Activated naive CD4-positive, alpha-beta T cell treated with anti-CD3 and anti-CD28 coated beads for 36 hours (primary cell): ENCODE results near the gene XPOT. TPM values are rescaled to one million over a fixed set of nuclear protein-coding genes. Genes with fewer than 3 reads are reported as not detected.

ENCODE experiments used
- CTCF ChIA-PET: fragments of 350-600 bp; sonication (Branson Sonifier 250); formaldehyde crosslinking; loops from one replicate; lab custom pipeline; 2021; ENCODE audit warnings: antibody characterized with exemption; lab: Charles Lee
- DNase-seq: peaks from one replicate; pipeline ENCODE4 v3.0.0-alpha.2; 2020
- H3K27ac Mint-ChIP-seq: one replicate; pipeline ENCODE4 v1.8.0; 2021; ENCODE audit warnings: mild to moderate bottlenecking, mixed read lengths
- H3K27me3 Mint-ChIP-seq: one replicate; pipeline ENCODE4 v1.8.0; 2021; ENCODE audit warnings: low read depth, mixed read lengths
- H3K36me3 Mint-ChIP-seq: one replicate; pipeline ENCODE4 v1.8.0; 2021; ENCODE audit warnings: low read depth, mixed read lengths
- H3K4me1 Mint-ChIP-seq: one replicate; pipeline ENCODE4 v1.8.0; 2021; ENCODE audit warnings: low read depth, mixed read lengths
- H3K4me3 Mint-ChIP-seq: one replicate; pipeline ENCODE4 v1.8.0; 2021; ENCODE audit warnings: mild to moderate bottlenecking, moderate library complexity, mixed read lengths
- H3K9me3 Mint-ChIP-seq: one replicate; pipeline ENCODE4 v1.8.0; 2021; ENCODE audit warnings: mixed read lengths
- intact Hi-C: fragments of 100-400 bp; cut with micrococcal nuclease; formaldehyde crosslinking; loops from one replicate; pipeline ENCODE4 v1.15.1; 2023
- total RNA-seq, 2 experiments: library from RNA; stranded (reverse); gene quantifications; one replicate each; pipeline ENCODE4 v1.2.3, GENCODE V29; 2021

XPOT gene
- total RNA-seq, 2 experiments from 2014 or later = 227 to 236 TPM

DNA sequence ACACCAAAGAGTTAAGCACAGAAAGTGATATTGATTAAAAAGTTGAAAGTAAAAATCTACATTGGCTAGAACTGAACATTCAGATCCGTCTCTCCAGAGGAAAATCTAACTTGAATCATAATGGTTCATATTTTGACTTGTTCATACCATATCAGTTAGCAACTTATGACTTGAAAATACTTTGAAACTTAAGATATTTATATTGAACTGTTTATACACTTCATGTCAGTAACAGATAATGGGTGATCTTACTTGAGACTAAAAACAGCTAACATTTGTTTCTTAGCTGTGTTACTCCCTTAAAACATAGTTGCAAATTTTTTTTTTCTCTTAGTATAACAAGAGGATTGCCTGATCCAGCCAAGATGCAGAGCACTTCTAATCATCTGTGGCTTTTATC is 51.3 kb downstream of the XPOT start:
- peaks cover 10% of the 10 kb centered on the region for H3K36me3 Mint-ChIP-seq
- no peak overlapping the region for H3K4me3 Mint-ChIP-seq
- intact Hi-C loops = loop anchor here (5.0 kb wide), 2 partner anchors 142 to 717 kb away; no protein-coding TSS in a partner anchor
- no peak for DNase-seq
- no peaks in the 10 kb centered on the region for H3K27me3 Mint-ChIP-seq
- peak overlapping the region; percentile 69 for H3K27ac Mint-ChIP-seq
- CTCF ChIA-PET = no interaction called here
- peaks cover 59% of the 10 kb centered on the region for H3K4me1 Mint-ChIP-seq
- H3K9me3 Mint-ChIP-seq = no peaks in the 10 kb centered on the region

DNA sequence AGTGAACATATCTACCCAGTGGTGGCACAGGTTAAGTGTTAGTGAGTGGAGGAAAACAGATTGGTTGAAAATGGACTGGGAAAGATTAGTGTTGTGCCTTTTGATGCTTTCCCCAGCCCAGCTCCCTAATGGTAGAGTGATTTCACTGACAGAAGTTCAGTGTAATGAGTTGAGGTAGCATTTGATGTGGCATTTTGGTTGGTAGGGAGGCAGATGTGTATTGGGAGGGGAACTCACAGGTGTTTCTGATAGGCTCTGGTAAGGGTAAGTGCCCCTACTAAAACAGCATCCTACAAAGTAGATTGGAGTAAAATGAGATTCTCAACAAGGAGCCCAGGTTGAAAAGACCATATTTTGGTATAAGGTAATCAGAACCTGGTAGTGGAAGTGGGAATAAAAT is 51.9 kb downstream of the XPOT start:
- CTCF ChIA-PET = no interaction called here
- Mint-ChIP-seq H3K27me3 (no peaks in the 10 kb centered on the region), H3K36me3 (peaks cover 12% of the 10 kb centered on the region), H3K9me3 (no peaks in the 10 kb centered on the region), H3K27ac (peak overlapping the region; percentile 69), H3K4me3 (no peak overlapping the region), H3K4me1 (peaks cover 53% of the 10 kb centered on the region)
- intact Hi-C loops = loop anchor here (5.0 kb wide), 2 partner anchors 141 to 716 kb away; no protein-coding TSS in a partner anchor
- DNase-seq = no peak

DNA sequence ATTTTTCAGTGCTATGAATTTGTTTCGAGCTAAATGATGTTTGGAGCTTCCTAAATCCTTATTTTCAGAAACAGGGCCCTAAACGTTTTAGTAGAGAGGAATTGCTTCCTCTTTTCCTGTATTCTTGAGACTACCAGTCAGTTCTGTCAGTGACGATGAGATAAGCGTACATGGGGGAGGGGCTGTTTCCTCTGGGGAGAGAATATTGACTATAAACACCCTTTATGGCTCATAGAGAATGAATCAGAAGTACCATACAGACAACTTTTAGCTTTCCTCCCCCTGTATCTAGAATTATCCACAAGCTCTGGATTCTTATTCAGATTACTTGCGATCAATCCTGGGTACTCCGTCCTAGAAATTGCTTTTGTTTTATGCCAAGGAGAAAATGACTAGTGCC is 52.8 kb downstream of the XPOT start:
- CTCF ChIA-PET = interaction anchor here (0.7 to 1.2 kb wide), 3 partner anchors 12 to 117 kb away, joined by 3 read pairs; no protein-coding TSS in a partner anchor
- Mint-ChIP-seq H3K27me3 (no peaks in the 10 kb centered on the region), H3K4me3 (no peak overlapping the region), H3K4me1 (peaks cover 49% of the 10 kb centered on the region), H3K9me3 (no peaks in the 10 kb centered on the region), H3K27ac (peak overlapping the region; percentile 73), H3K36me3 (peaks cover 11% of the 10 kb centered on the region)
- peak; percentile 75 for DNase-seq
- intact Hi-C loops = loop anchor here (1.0 to 5.0 kb wide), 3 partner anchors 140 to 715 kb away; no protein-coding TSS in a partner anchor

DNA sequence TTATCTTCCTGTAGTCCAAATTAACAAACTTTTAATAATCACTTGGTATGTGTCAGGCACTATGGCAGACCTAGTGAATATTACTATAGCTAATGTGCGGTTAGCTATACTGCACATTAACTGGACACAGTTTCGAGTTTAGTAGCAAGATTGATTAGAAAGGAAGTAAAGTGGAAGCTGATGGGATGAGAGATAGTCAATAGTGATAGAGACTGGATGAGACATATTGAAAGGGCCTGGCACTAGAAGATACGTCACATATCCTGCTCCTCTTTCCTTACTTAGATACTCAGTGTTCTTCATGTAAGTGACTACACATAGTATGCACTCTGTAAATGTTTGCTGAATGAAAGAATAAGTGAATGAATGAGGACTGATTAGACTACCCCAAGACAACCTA is 53.3 kb downstream of the XPOT start:
- CTCF ChIA-PET = interaction anchor here (1.1 to 1.2 kb wide), 2 partner anchors 12 to 92 kb away, joined by 3 read pairs; no protein-coding TSS in a partner anchor
- Mint-ChIP-seq H3K9me3 (no peaks in the 10 kb centered on the region), H3K36me3 (peaks cover 12% of the 10 kb centered on the region), H3K4me1 (peaks cover 49% of the 10 kb centered on the region), H3K27me3 (no peaks in the 10 kb centered on the region), H3K27ac (peak overlapping the region; percentile 73), H3K4me3 (no peak overlapping the region)
- intact Hi-C loops = loop anchor here (1.0 to 5.0 kb wide), 3 partner anchors 140 to 715 kb away; no protein-coding TSS in a partner anchor
- no peak for DNase-seq

DNA sequence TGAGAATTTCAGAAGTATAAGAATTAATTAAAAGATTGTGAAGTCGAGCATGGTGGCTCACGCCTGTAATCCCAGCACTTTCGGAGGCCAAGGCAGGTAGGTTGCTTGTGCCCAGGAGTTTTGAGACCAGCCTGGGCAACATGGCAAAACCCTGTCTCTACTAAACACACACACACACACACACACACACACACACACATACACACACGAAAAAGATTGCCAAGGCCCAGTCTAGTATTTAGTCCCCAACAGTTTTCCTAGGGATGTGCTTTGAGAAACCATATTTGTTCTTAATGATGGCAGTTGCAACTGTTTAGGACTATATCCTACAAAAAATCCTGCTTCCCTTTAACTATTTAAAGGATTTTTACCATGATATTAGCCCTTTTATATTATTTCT is 53.7 kb downstream of the XPOT start:
- CTCF ChIA-PET = interaction anchor here (0.5 to 1.2 kb wide), 3 partner anchors 12 to 435 kb away, joined by 3 read pairs; no protein-coding TSS in a partner anchor
- Mint-ChIP-seq H3K27me3 (no peaks in the 10 kb centered on the region), H3K36me3 (peaks cover 12% of the 10 kb centered on the region), H3K27ac (peak overlapping the region; percentile 73), H3K4me1 (peaks cover 46% of the 10 kb centered on the region), H3K4me3 (no peak overlapping the region), H3K9me3 (no peaks in the 10 kb centered on the region)
- intact Hi-C loops = loop anchor here (1.0 to 5.0 kb wide), 3 partner anchors 139 to 714 kb away; no protein-coding TSS in a partner anchor
- no peak for DNase-seq

DNA sequence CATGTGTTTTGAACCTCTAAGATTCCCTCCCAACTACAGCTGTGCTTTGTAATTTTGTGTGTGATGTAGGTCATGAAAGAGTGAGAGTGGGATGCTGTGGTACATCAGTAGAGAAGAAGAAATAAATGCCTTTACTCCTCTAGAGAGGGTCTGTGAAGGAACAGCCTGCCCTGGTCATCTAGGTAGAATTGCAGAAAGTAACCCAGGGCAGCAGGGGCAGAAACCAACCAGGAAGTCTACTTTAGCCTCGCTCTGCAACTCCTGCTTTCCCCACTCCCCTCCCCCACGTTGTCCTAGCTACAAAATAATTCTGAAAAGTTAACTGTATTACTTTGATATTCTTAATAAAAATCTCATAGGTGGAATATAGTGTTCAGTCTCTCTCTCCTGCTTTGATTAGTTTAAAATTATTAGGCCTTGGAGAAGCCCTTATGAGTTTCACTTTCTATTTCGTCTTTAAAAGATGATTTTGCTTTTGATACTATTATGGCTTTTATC is 55.3 kb downstream of the XPOT start:
- Mint-ChIP-seq H3K4me3 (peak overlapping the region; percentile 72), H3K9me3 (no peaks in the 10 kb centered on the region), H3K27me3 (no peaks in the 10 kb centered on the region), H3K36me3 (peaks cover 13% of the 10 kb centered on the region), H3K27ac (peak overlapping the region; percentile 85), H3K4me1 (peaks cover 38% of the 10 kb centered on the region)
- intact Hi-C loops = loop anchor here (1.0 to 5.0 kb wide), 4 partner anchors 8 to 713 kb away; partner anchors contain the start of gene XPOT
- CTCF ChIA-PET = no interaction called here
- peak; percentile 14 for DNase-seq

DNA sequence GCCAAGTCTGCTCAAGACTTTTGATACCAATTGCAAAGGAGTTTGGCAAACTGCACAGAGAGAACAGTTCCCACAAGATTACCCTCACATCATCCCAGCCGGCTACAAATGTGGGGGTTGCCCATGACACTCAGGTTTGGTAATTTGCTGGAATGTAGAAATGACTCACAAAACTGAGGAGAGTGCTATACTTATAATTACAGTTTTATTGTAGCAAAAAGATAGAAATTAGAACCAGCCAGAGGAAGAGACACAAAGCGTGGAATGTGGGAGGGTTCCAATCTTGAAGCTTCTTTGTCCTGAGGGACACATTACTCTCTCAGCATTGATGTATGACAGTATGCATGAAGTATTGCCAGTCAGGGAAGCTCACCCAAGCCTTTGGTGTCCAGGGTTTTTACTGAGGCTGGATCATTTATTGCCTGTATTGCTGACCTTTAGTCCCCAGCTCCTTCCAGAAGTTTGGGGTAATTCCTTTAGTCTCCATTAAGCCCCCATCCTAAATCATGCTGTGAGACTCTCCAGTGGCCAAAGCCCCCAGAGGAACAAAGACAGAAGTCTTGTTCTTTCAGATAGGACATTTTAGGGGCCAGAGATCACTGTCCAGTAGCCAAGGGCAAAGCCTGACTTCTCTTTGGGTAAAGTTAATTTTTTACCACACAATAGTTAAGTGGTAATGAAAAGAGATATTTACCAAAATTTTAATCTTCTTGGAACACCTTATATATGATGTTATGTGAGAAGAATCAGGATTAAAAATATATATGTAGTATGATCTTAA is 57.6 kb downstream of the XPOT start:
- H3K27ac Mint-ChIP-seq = no peak overlapping the region

DNA sequence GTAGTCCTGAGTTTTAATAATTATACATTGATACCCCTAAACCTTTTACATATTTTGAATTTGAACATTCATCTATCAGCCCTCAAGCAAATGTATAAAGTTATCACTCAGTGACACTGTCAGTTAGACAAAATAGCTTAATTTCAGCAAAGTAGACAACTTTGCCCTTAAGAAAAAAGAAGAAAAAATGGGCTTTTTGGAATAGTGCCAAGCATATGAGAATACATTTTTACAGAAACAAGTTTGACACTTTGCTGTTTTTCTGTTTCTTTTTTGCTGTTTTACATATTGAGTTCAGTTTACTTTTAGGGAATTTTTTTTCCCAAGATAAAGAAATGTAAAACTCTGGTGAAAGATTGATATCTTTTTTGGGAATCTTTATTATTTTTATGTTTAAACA is 62.0 kb downstream of the XPOT start:
- CTCF ChIA-PET = no interaction called here
- Mint-ChIP-seq H3K36me3 (peaks cover 31% of the 10 kb centered on the region), H3K27me3 (no peaks in the 10 kb centered on the region), H3K4me3 (no peak overlapping the region), H3K9me3 (no peaks in the 10 kb centered on the region), H3K27ac (no peak overlapping the region), H3K4me1 (no peaks in the 10 kb centered on the region)
- no peak for DNase-seq
- intact Hi-C loops = no loop called here

More for the DNA sequence above, 57.6 kb downstream of the XPOT start:
- CTCF ChIA-PET = no interaction called here
- no peak overlapping the region for H3K4me3 Mint-ChIP-seq
- H3K9me3 Mint-ChIP-seq = no peaks in the 10 kb centered on the region
- intact Hi-C loops = no loop called here
- H3K4me1 Mint-ChIP-seq = peaks cover 24% of the 10 kb centered on the region
- H3K36me3 Mint-ChIP-seq = peaks cover 23% of the 10 kb centered on the region
- peak; percentile 8 for DNase-seq
- no peaks in the 10 kb centered on the region for H3K27me3 Mint-ChIP-seq

DNA sequence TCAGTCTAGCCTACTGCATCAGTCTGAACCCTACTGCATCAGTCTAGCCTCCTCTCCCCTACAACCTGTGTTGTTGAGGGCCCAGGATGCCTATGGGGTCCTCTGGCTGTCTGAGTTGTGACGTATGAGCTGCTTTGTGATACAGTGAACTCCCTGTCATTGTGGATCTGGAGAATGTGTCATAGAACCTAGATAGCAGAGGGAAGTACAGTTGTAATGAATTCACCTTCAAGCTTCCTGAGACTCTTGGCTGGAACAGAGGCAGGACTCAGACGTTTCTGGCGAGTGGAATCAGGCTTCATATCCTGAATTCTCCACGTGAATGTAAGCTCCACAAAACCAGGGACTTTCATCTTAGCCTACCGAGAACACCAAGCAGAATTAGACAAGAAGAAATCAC is 64.8 kb downstream of the XPOT start:
- no peak overlapping the region for H3K27ac Mint-ChIP-seq
- DNase-seq = no peak
- H3K9me3 Mint-ChIP-seq = no peaks in the 10 kb centered on the region
- CTCF ChIA-PET = interaction anchor here (0.6 to 1.1 kb wide), 2 partner anchors 12 to 752 kb away, joined by 3 to 7 read pairs; no protein-coding TSS in a partner anchor
- no peak overlapping the region for H3K4me3 Mint-ChIP-seq
- H3K36me3 Mint-ChIP-seq = peaks cover 40% of the 10 kb centered on the region
- intact Hi-C loops = no loop called here
- no peaks in the 10 kb centered on the region for H3K4me1 Mint-ChIP-seq
- no peaks in the 10 kb centered on the region for H3K27me3 Mint-ChIP-seq

DNA sequence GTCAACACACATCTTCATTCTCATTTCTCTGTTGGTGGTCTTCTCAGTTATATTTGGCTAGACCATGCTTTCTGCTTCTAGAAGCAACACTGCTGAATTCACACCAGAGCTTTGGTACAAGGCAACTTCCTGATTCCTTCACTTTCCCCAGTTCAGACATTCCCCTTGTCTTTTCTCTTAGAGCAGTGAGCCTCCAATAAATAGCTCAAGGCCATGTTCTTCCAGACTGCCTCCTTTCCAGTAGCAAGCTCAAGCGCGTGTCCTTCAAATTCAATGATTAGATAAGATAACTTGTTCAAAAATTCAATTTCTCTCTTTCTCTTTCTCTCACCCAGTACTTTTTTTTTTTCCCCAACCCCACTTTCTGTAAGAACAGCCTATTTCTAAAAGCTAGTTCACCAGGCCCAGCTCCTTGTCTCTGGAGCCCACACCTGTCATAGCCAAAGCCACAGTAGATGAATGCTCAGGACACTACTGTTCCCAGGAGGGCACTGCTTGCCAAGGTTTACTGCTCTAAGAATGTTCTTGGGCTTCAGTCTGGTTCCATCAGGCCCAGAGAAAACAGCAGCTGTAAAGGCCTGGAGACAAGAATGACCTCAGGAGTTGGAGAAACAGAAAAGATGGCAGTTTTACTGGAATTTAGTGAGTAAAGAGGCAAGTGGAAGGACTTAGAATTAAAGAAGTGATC is 65.4 kb downstream of the XPOT start:
- no peaks in the 10 kb centered on the region for H3K9me3 Mint-ChIP-seq
- intact Hi-C loops = no loop called here
- DNase-seq = no peak
- H3K36me3 Mint-ChIP-seq = peaks cover 41% of the 10 kb centered on the region
- no peaks in the 10 kb centered on the region for H3K4me1 Mint-ChIP-seq
- H3K4me3 Mint-ChIP-seq = no peak overlapping the region
- CTCF ChIA-PET = interaction anchor here (0.6 to 1.1 kb wide), 2 partner anchors 12 to 752 kb away, joined by 3 to 7 read pairs; no protein-coding TSS in a partner anchor
- H3K27me3 Mint-ChIP-seq = no peaks in the 10 kb centered on the region
- H3K27ac Mint-ChIP-seq = no peak overlapping the region

DNA sequence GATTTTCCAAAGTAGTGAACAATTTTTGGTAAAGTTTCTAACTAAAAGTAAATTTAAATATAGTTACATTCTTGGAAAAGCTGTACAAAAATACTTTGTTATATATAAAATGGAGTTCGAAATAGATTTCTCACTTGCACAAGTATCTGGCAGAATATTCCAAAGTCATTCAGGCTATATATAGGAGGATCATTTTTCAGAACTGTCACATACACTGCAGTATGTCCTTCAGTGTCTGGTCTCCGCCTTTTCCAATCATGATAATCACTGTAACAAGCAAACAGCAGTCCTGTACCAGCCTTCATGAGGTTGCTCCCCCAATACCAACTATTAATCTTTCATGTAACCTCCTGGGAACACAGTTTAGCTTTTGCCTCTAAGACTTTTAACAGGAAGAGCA is 66.3 kb downstream of the XPOT start:
- CTCF ChIA-PET = interaction anchor here (0.8 kb wide), 1 partner anchor 79 kb away, joined by 3 read pairs; no protein-coding TSS in a partner anchor
- Mint-ChIP-seq H3K27me3 (no peaks in the 10 kb centered on the region), H3K27ac (no peak overlapping the region), H3K4me1 (no peaks in the 10 kb centered on the region), H3K9me3 (peaks cover 2% of the 10 kb centered on the region), H3K36me3 (peaks cover 42% of the 10 kb centered on the region), H3K4me3 (no peak overlapping the region)
- intact Hi-C loops = no loop called here
- DNase-seq = no peak

DNA sequence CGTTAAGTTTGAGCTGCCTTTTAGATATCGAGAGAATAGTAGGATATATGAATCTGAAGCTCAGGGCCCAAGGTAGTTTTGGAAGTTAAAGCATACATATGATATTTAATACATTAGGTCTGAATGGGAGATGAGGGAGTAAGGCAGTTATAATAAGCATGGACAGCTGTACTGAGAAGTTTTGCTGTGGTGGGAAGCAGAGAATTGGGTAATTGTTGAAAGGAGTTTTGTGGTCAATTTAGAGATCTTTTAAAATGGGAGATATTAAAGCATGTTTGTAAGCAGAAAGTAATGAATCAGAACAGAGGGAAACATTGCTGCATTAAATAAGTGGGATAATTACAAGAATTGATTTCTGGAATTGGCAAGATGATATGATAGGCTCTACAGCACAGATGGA is 69.0 kb downstream of the XPOT start:
- CTCF ChIA-PET = interaction anchor here (0.6 to 1.1 kb wide), 3 partner anchors 9 to 28 kb away, joined by 3 to 4 read pairs (median 3); no protein-coding TSS in a partner anchor
- peaks cover 13% of the 10 kb centered on the region for H3K9me3 Mint-ChIP-seq
- intact Hi-C loops = no loop called here

More for the DNA sequence above, 69.0 kb downstream of the XPOT start:
- no peaks in the 10 kb centered on the region for H3K4me1 Mint-ChIP-seq
- H3K27ac Mint-ChIP-seq = no peak overlapping the region
- no peak overlapping the region for H3K4me3 Mint-ChIP-seq
- no peak for DNase-seq
- H3K36me3 Mint-ChIP-seq = peaks cover 55% of the 10 kb centered on the region
- H3K27me3 Mint-ChIP-seq = no peaks in the 10 kb centered on the region
